GM12891 (cell line): ENCODE data around the gene ZNHIT3.
"Not testable (repeated sequence)": the region's sequence is repeated elsewhere in the genome, so short reads cannot be mapped to it uniquely, and the experiment has no call there.

Source experiments
- POLR2A ChIP-seq: IDR thresholded peaks from 2 replicates; pipeline ENCODE4 v1.6.1; 2011; ENCODE audit warnings: low read depth, low read length, control low read depth
- POLR2AphosphoS5 ChIP-seq: IDR thresholded peaks from 2 replicates; pipeline ENCODE4 v1.6.1; 2011; ENCODE audit warnings: low read depth, low read length, control low read depth
- TAF1 ChIP-seq: IDR thresholded peaks from 2 replicates; pipeline ENCODE4 v1.6.1; 2011; ENCODE audit warnings: low read depth, low read length, control low read depth

- not testable (repeated sequence) for TF ChIP-seq POLR2A, POLR2AphosphoS5, TAF1
Observed at GRCh38 chr17:36452888-36453287, 33.6 kb upstream of the ZNHIT3 start.
